Karpas-422 (cell line): ENCODE data around the gene RASD2. TPM values are rescaled to one million over a fixed set of nuclear protein-coding genes. Genes with fewer than 3 reads are reported as not detected.
"Not testable (repeated sequence)": the region's sequence is repeated elsewhere in the genome, so short reads cannot be mapped to it uniquely, and the experiment has no call there.

Source experiments
- DNase-seq: peaks from one replicate; pipeline ENCODE4 v3.0.0-alpha.2; 2015
- H2AFZ ChIP-seq: fragments of 200-600 bp; sonication (generic); 2 replicates; pipeline ENCODE4 v1.6.1; 2014; ENCODE audit warnings: antibody characterized with exemption, low read length, mixed read lengths
- H3K27ac ChIP-seq: fragments of 200-600 bp; sonication (generic); 2 replicates; pipeline ENCODE4 v1.5.1; 2014; ENCODE audit warnings: mild to moderate bottlenecking, low read length, moderate library complexity
- H3K27me3 ChIP-seq: fragments of 200-600 bp; sonication (generic); 2 replicates; pipeline ENCODE4 v1.6.1; 2014; ENCODE audit warnings: low read length, mixed read lengths
- H3K36me3 ChIP-seq: fragments of 200-600 bp; sonication (generic); 2 replicates; pipeline ENCODE4 v1.6.1; 2014; ENCODE audit warnings: low read length, mixed read lengths; ENCODE audit not compliant: insufficient read depth
- H3K4me1 ChIP-seq: fragments of 200-600 bp; sonication (generic); 2 replicates; pipeline ENCODE4 v1.6.1; 2014; ENCODE audit warnings: mild to moderate bottlenecking, low read length, mixed read lengths
- H3K4me2 ChIP-seq: fragments of 200-600 bp; sonication (generic); 2 replicates; pipeline ENCODE4 v1.6.1; 2014; ENCODE audit warnings: low read length, low read depth, mild to moderate bottlenecking; ENCODE audit not compliant: poor library complexity, severe bottlenecking
- H3K4me3 ChIP-seq: fragments of 200-600 bp; sonication (generic); 2 replicates; pipeline ENCODE4 v1.5.1; 2014; ENCODE audit warnings: mild to moderate bottlenecking, antibody characterized with exemption, low read length, mixed read lengths
- H3K79me2 ChIP-seq: fragments of 200-600 bp; sonication (generic); 2 replicates; pipeline ENCODE4 v1.6.1; 2014; ENCODE audit warnings: mild to moderate bottlenecking, low read length, mixed read lengths
- H3K9ac ChIP-seq: fragments of 200-600 bp; sonication (generic); 2 replicates; pipeline ENCODE4 v1.6.0; 2014; ENCODE audit warnings: low read length
- H3K9me2 ChIP-seq: fragments of 200-600 bp; sonication (generic), shearing (Covaris generic); replicated peaks from 2 replicates; pipeline ENCODE4 v1.6.0; 2014; ENCODE audit warnings: mild to moderate bottlenecking, low read length, moderate library complexity; ENCODE audit not compliant: insufficient read depth
- H3K9me3 ChIP-seq: fragments of 300-700, 200-600 bp; sonication (generic); 2 replicates; pipeline ENCODE4 v1.6.1; 2014; ENCODE audit warnings: low read length, mixed read lengths
- H4K20me1 ChIP-seq: fragments of 200-600 bp; sonication (generic); 2 replicates; pipeline ENCODE4 v1.6.1; 2014; ENCODE audit warnings: mild to moderate bottlenecking, antibody characterized with exemption, low read length, low read depth; ENCODE audit not compliant: insufficient read depth
- total RNA-seq: library from RNA; depleted of rRNA; stranded (reverse); fragments of >200 nt; shearing (Covaris generic); gene quantifications from 2 replicates; pipeline ENCODE4 v1.2.3, GENCODE V29; 2014; ENCODE audit warnings: low replicate concordance

Gene RASD2
- total RNA-seq, 1 experiment from 2014 or later = not detected

DNA sequence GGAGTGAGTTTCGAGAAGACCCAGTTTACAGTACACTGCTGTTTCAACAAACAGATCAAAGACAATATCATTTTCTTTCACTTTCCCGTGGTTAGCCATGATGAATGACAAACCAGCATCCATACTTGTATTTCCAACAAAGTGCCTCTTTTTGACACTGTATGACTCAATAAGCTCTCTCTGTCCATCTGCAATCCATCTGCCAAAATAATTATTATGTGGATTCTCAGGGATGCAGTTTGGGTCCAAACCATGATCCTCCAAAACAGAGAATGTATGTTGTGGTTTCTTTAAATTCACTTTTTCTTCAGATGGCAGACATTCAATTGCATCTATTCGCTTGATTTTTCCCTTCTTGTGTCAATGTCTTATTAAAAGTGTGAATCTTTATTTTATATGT lies 37.8 kb upstream of the RASD2 start:
- Histone ChIP-seq H3K36me3 (no peaks in the 10 kb centered on the region), H3K4me1 (peaks cover 17% of the 10 kb centered on the region), H3K27me3 (no peaks in the 10 kb centered on the region), H3K27ac (no peak overlapping the region), H3K79me2 (no peaks in the 10 kb centered on the region), H3K9me3 (no peaks in the 10 kb centered on the region), H3K4me3 (no peak overlapping the region), H4K20me1 (no peaks in the 10 kb centered on the region), H3K9ac (no peak overlapping the region), H3K9me2 (no peaks in the 10 kb centered on the region), H3K4me2 (no peak overlapping the region), H2AFZ (no peak overlapping the region)
- no peak for DNase-seq

DNA sequence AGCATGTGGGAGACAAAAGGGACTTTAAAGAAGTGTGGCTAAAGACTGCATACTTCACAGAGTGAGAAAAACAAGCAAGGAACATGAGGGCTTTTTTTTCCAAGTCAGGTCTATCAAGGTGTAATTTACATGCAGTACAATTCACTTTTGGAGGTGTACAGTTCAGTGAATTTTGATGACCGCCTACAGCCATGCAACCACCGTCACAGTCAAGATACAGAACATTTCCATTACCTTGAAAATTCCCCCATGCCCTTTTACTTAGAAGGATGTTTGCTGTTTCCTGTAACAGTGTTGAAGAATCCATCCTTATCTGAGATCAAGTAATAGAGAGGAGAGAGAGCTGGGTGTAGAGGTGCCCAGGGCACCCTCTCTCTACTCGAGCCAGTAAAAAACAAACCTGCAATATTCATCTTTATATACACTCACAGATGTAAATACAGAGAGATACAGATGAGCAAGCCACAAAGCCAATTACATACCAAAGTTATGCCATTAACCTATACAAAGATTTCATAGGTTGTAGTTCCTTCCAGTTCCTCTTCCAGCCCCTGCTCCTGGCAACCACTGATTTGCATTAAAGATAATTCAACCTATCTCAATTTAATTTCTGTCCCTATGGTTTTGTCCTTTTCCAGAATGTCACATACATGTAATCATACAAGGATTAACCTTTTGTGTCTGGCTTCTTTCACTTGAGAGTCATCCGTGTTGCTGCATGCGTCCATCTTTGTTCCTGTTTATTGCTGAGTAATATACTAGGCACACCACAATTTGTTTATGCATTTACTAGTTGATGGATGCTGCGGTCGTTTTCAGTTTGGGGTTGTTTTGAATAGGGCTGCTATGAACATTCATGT lies 35.0 kb upstream of the RASD2 start:
- H2AFZ ChIP-seq = no peak overlapping the region
- H3K36me3 ChIP-seq = no peaks in the 10 kb centered on the region
- H3K9ac ChIP-seq = no peak overlapping the region
- no peak overlapping the region for H3K27ac ChIP-seq
- H3K79me2 ChIP-seq = no peaks in the 10 kb centered on the region
- no peaks in the 10 kb centered on the region for H4K20me1 ChIP-seq
- no peaks in the 10 kb centered on the region for H3K9me2 ChIP-seq
- peak overlapping the region; percentile 13 for H3K4me2 ChIP-seq
- H3K27me3 ChIP-seq = no peaks in the 10 kb centered on the region
- no peak for DNase-seq
- H3K9me3 ChIP-seq = no peaks in the 10 kb centered on the region
- H3K4me1 ChIP-seq = peaks cover 23% of the 10 kb centered on the region
- no peak overlapping the region for H3K4me3 ChIP-seq

- no peak overlapping the region for H3K9ac ChIP-seq
- no peaks in the 10 kb centered on the region for H4K20me1 ChIP-seq
- H3K4me1 ChIP-seq = peaks cover 23% of the 10 kb centered on the region
- H3K27ac ChIP-seq = no peak overlapping the region
- no peaks in the 10 kb centered on the region for H3K9me2 ChIP-seq
- no peak overlapping the region for H3K4me3 ChIP-seq
- H3K79me2 ChIP-seq = no peaks in the 10 kb centered on the region
- H3K9me3 ChIP-seq = no peaks in the 10 kb centered on the region
- H3K27me3 ChIP-seq = no peaks in the 10 kb centered on the region
- no peak overlapping the region for H2AFZ ChIP-seq
- H3K36me3 ChIP-seq = no peaks in the 10 kb centered on the region
- H3K4me2 ChIP-seq = no peak overlapping the region
- DNase-seq = no peak
Measured at GRCh38 chr22:35506259-35506570, 34.4 kb upstream of the RASD2 start.

GRCh38 chr22:35507851-35508250 lies 32.8 kb upstream of the RASD2 start:
- not testable (repeated sequence) for H4K20me1 ChIP-seq, H3K4me2 ChIP-seq, H3K27me3 ChIP-seq, H3K9me3 ChIP-seq, H2AFZ ChIP-seq, H3K9ac ChIP-seq, H3K79me2 ChIP-seq, H3K27ac ChIP-seq, H3K9me2 ChIP-seq, H3K36me3 ChIP-seq, H3K4me3 ChIP-seq
- peaks cover 23% of the 10 kb centered on the region for H3K4me1 ChIP-seq
- DNase-seq = peak; percentile 50

- Histone ChIP-seq H3K27ac (no peak overlapping the region), H2AFZ (no peak overlapping the region), H3K9ac (no peak overlapping the region), H4K20me1 (no peaks in the 10 kb centered on the region), H3K9me3 (no peaks in the 10 kb centered on the region), H3K4me3 (no peak overlapping the region), H3K27me3 (no peaks in the 10 kb centered on the region), H3K79me2 (no peaks in the 10 kb centered on the region), H3K4me1 (peaks cover 23% of the 10 kb centered on the region), H3K4me2 (no peak overlapping the region), H3K9me2 (no peaks in the 10 kb centered on the region), H3K36me3 (no peaks in the 10 kb centered on the region)
- no peak for DNase-seq
Measured at GRCh38 chr22:35509451-35509850, 31.2 kb upstream of the RASD2 start.

GRCh38 chr22:35509960-35510359 lies 30.7 kb upstream of the RASD2 start:
- DNase-seq = no peak
- Histone ChIP-seq H3K4me2 (no peak overlapping the region), H3K9ac (no peak overlapping the region), H3K9me2 (no peaks in the 10 kb centered on the region), H3K79me2 (no peaks in the 10 kb centered on the region), H3K4me1 (peaks cover 22% of the 10 kb centered on the region), H3K27me3 (no peaks in the 10 kb centered on the region), H4K20me1 (no peaks in the 10 kb centered on the region), H3K27ac (no peak overlapping the region), H3K4me3 (no peak overlapping the region), H3K36me3 (no peaks in the 10 kb centered on the region), H3K9me3 (no peaks in the 10 kb centered on the region), H2AFZ (no peak overlapping the region)

DNA sequence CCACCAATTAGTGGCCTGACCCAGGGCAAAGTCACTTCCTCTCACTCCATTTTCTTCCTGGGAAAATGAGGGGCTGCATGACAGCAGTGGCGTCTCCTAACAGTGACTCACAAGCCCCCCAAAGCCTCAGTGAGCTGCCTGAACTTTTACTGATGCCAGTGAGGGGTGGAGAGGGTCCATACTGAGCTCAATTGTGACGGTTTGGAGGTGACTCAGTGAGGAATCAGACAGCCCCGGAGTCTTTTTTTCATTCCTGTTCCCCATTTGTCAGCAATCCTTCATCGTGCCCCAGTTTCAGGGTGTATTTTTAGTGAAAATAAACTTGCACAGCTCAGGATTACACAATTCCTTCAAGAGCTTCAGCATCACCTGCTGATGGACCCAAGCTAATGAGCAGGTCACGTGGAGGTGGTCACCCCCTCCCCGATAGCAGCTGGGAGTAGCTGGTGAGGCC lies 30.1 kb upstream of the RASD2 start:
- H3K79me2 ChIP-seq = no peaks in the 10 kb centered on the region
- no peaks in the 10 kb centered on the region for H3K9me3 ChIP-seq
- no peak overlapping the region for H3K9ac ChIP-seq
- H3K36me3 ChIP-seq = no peaks in the 10 kb centered on the region
- H4K20me1 ChIP-seq = no peaks in the 10 kb centered on the region
- no peak for DNase-seq
- peaks cover 17% of the 10 kb centered on the region for H3K4me1 ChIP-seq
- H3K4me3 ChIP-seq = no peak overlapping the region
- no peaks in the 10 kb centered on the region for H3K27me3 ChIP-seq
- H3K27ac ChIP-seq = no peak overlapping the region
- H2AFZ ChIP-seq = no peak overlapping the region
- no peak overlapping the region for H3K4me2 ChIP-seq
- H3K9me2 ChIP-seq = no peaks in the 10 kb centered on the region

DNA sequence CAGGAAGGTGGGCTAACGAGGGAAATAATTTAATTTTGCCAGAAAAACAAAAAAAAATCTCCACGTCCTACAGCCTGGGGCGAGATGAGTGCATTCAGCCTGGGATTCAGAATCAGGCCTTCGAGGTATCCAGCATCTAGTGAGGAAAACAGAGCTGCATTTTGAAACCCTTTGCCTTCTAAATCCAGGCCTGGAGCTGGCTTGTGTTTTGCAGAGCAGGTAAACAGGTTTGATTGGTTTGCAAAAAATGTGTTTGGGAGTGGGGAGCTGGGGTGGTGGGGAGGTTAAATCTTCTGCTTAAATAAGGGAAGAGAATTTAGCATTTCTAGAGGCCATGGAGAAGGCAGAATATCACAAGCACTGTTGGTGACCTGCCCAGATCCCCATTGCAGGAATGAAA lies 29.7 kb upstream of the RASD2 start:
- Histone ChIP-seq H3K27me3 (no peaks in the 10 kb centered on the region), H2AFZ (no peak overlapping the region), H3K36me3 (no peaks in the 10 kb centered on the region), H3K27ac (no peak overlapping the region), H3K9me2 (no peaks in the 10 kb centered on the region), H3K9ac (no peak overlapping the region), H3K4me3 (no peak overlapping the region), H3K9me3 (no peaks in the 10 kb centered on the region), H3K4me1 (peaks cover 12% of the 10 kb centered on the region), H4K20me1 (no peaks in the 10 kb centered on the region), H3K4me2 (no peak overlapping the region), H3K79me2 (no peaks in the 10 kb centered on the region)
- DNase-seq = no peak
